GM12878 (cell line): ENCODE measurements around the gene SZRD1. TPM values are rescaled to one million over a fixed set of nuclear protein-coding genes. Genes with fewer than 3 reads are reported as not detected.
A peak's percentile ranks its signal among the peaks of the same experiment; 100 is the strongest.

Experiments used
- ATAC-seq: fragments of 200-7000 bp; cut with Tn5 transposase; 3 replicates; pipeline ENCODE4 v1.9.1; 2020; ENCODE audit warnings: mild to moderate bottlenecking, moderate library complexity
- Bru-seq: library from RNA; stranded (reverse); fragments of 400-500 nt; gene quantifications from one replicate; lab custom pipeline; 2021; lab: Mats Ljungman, UMichigan
- BruChase-seq, 2 experiments: library from RNA; stranded (reverse); fragments of 400-500 nt; gene quantifications; one replicate each; lab custom pipeline; 2021; lab: Mats Ljungman, UMichigan
- BruUV-seq: library from RNA; stranded (reverse); fragments of 400-500 nt; replicated peaks from 2 replicates; lab custom pipeline; 2021; lab: Mats Ljungman, UMichigan
- CTCF ChIA-PET: fragments of 300-600 bp; sonication (Branson Sonifier 250); formaldehyde crosslinking; extraction: SDS; loops from one replicate; lab custom pipeline; 2021; ENCODE audit warnings: inconsistent platforms; lab: Yijun Ruan, JAX
- POLR2A ChIA-PET: fragments of 350-600 bp; formaldehyde crosslinking; extraction: SDS; loops from one replicate; lab custom pipeline; 2021; ENCODE audit warnings: inconsistent platforms; lab: Charles Lee
- RAD21 ChIA-PET: fragments of 300-600 bp; sonication (Branson Sonifier 250); formaldehyde crosslinking; loops from one replicate; lab custom pipeline; 2023; ENCODE audit warnings: antibody characterized with exemption; ENCODE audit not compliant: unreplicated experiment; lab: Charles Lee
- SMC1A ChIA-PET: fragments of 300-600 bp; sonication (Branson Sonifier 250); formaldehyde crosslinking; loops from one replicate; lab custom pipeline; 2023; ENCODE audit not compliant: unreplicated experiment, uncharacterized antibody; lab: Charles Lee
- DNase-seq: peaks from one replicate; pipeline ENCODE4 v3.0.0-alpha.2; 2011; ENCODE audit warnings: low read depth, low spot score
- FAIRE-seq: peaks from 3 replicates; lab custom pipeline; 2011; peaks lifted over from hg19 to GRCh38; lab: Jason Lieb, UNC
- H2AFZ ChIP-seq: 2 replicates; pipeline ENCODE4 v1.6.0; 2011; ENCODE audit warnings: low read depth, low read length, control low read depth; ENCODE audit not compliant: control insufficient read depth
- H3K27ac ChIP-seq: 2 replicates; pipeline ENCODE4 v1.5.1; 2011; ENCODE audit warnings: control low read depth; ENCODE audit not compliant: control insufficient read depth, insufficient read depth
- H3K27me3 ChIP-seq, 2 experiments: replicated peaks in 1 of 2; 2 replicates each; pipeline versions ENCODE4 v1.6.0 to v1.6.1; 2011; ENCODE audit warnings: low read length in 1 of 2; ENCODE audit not compliant: control insufficient read depth in 2 of 2, insufficient read depth in 2 of 2
- H3K36me3 ChIP-seq, 2 experiments: 2 replicates each; pipeline ENCODE4 v1.5.1; 2011; ENCODE audit warnings: low read length in 1 of 2; ENCODE audit not compliant: control insufficient read depth in 2 of 2, insufficient read depth in 2 of 2
- H3K4me1 ChIP-seq: 2 replicates; pipeline ENCODE4 v1.6.1; 2011; ENCODE audit warnings: mild to moderate bottlenecking, low read length, moderate library complexity, mixed read lengths; ENCODE audit not compliant: control insufficient read depth, insufficient read depth
- H3K4me2 ChIP-seq: 2 replicates; pipeline ENCODE4 v1.6.0; 2011; ENCODE audit warnings: control low read depth; ENCODE audit not compliant: control insufficient read depth, insufficient read depth
- H3K4me3 ChIP-seq: fragments of 200-600 bp; sonication (generic); 2 replicates; pipeline ENCODE4 v1.5.1; 2016
- H3K79me2 ChIP-seq: 2 replicates; pipeline ENCODE4 v1.6.0; 2011; ENCODE audit warnings: low read length; ENCODE audit not compliant: control insufficient read depth, insufficient read depth
- H3K9ac ChIP-seq: 2 replicates; pipeline ENCODE4 v1.8.0; 2011; ENCODE audit warnings: low read length, control low read depth, mixed read lengths; ENCODE audit not compliant: control insufficient read depth, insufficient read depth
- H3K9me3 ChIP-seq: replicated peaks from 3 replicates; pipeline ENCODE4 v1.5.1; 2011; ENCODE audit warnings: mild to moderate bottlenecking, low read length; ENCODE audit not compliant: control insufficient read depth, insufficient read depth
- H4K20me1 ChIP-seq: 2 replicates; pipeline ENCODE4 v1.6.0; 2011; ENCODE audit not compliant: control insufficient read depth, insufficient read depth
- E4F1 ChIP-seq: fragments of 450-650 bp; IDR thresholded peaks from 2 replicates; pipeline ENCODE4 v1.6.1; 2018; ENCODE audit warnings: borderline replicate concordance, mild to moderate bottlenecking; ENCODE audit not compliant: partially characterized antibody
- FOXK2 ChIP-seq: fragments of 450-650 bp; IDR thresholded peaks from 2 replicates; pipeline ENCODE4 v1.6.1; 2017; ENCODE audit warnings: mild to moderate bottlenecking, moderate library complexity
- NBN ChIP-seq: fragments of 450-650 bp; IDR thresholded peaks from 2 replicates; pipeline ENCODE4 v1.6.1; 2016
- NFYB ChIP-seq: IDR thresholded peaks from 2 replicates; pipeline ENCODE4 v1.6.1; 2011; ENCODE audit warnings: low read depth, mild to moderate bottlenecking, low read length, improper control_type of control experiment, moderate library complexity; ENCODE audit not compliant: insufficient read depth
- SMAD5 ChIP-seq: IDR thresholded peaks from 2 replicates; pipeline ENCODE4 v1.6.1; 2016; ENCODE audit warnings: antibody characterized with exemption, low read depth
- YY1 ChIP-seq: IDR thresholded peaks from 2 replicates; pipeline ENCODE4 v1.6.1; 2011; ENCODE audit warnings: low read depth, mild to moderate bottlenecking, low read length
- ZNF217 ChIP-seq: fragments of 450-650 bp; IDR thresholded peaks from 2 replicates; pipeline ENCODE4 v1.6.1; 2017; ENCODE audit warnings: antibody characterized with exemption, mild to moderate bottlenecking
- WGBS: methylation state at CpG from one replicate; pipeline ENCODE4 v1.1.6; 2016; ENCODE audit warnings: low lambda C conversion rate; ENCODE audit not compliant: insufficient replicate concordance, insufficient coverage; ENCODE audit errors: missing lambda C conversion rate; 5-methylcytosine and 5-hydroxymethylcytosine counted together
- in situ Hi-C: fragments of 300-500 bp; cut with MboI; formaldehyde crosslinking; loops from 9 replicates; pipeline ENCODE4 v1.14.3; 2018; ENCODE audit warnings: mixed read lengths
- intact Hi-C: fragments of 100-400 bp; cut with micrococcal nuclease; formaldehyde crosslinking; loops from one replicate; pipeline ENCODE4 v1.14.2; 2022; ENCODE audit not compliant: unreplicated experiment
- long read RNA-seq, 2 experiments: library from polyadenylated mRNA; unstranded; transcript quantifications; one replicate each; pipeline ENCODE4 v2.0.0, GENCODE V29; 2019 to 2020
- polyA minus RNA-seq, 3 experiments: library from RNA; depleted of rRNA, polyadenylated mRNA; stranded (reverse); fragments of >200 nt; gene quantifications; 2 replicates each; pipeline ENCODE4 v1.2.3, GENCODE V29; 2011
- polyA plus RNA-seq, 11 experiments: library from polyadenylated mRNA; depleted of rRNA in 4 of 11; unstranded in 6 of 11; stranded (reverse) in 5 of 11; fragments of >200 nt; fragmentation: Nextera tagmentation in 4 of 11; fragmentation: Illumina TruSeq in 1 of 11; extraction: Ambion mirVana in 4 of 11; extraction: Trizol in 1 of 11; gene quantifications; 1 replicate in 1 of 11; 2 replicates in 10 of 11; pipeline versions ENCODE4 v1.2.1 to v1.2.3, GENCODE V29; 2011 to 2016; ENCODE audit warnings: inconsistent platforms in 2 of 11, missing spikeins in 2 of 11, low read depth in 1 of 11
- total RNA-seq, 4 experiments: library from RNA; depleted of rRNA in 3 of 4; stranded (reverse); fragments of >200 nt in 3 of 4; fragmentation: Illumina TruSeq in 1 of 4; extraction: Trizol in 1 of 4; gene quantifications; 2 replicates each; pipeline versions ENCODE4 v1.2.1 to v1.2.3, GENCODE V29; 2013 to 2021
- TF ChIP-seq, protein P1 (sequence below): fragments of 450-650 bp; IDR thresholded peaks from 2 replicates; pipeline ENCODE4 v1.6.1; 2017; ENCODE audit warnings: mild to moderate bottlenecking, moderate library complexity

The SZRD1 gene, protein sequence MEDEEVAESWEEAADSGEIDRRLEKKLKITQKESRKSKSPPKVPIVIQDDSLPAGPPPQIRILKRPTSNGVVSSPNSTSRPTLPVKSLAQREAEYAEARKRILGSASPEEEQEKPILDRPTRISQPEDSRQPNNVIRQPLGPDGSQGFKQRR
- 30.7 and 31.8 TPM in 2 replicates for total RNA-seq (2013; cell fraction: nucleolus; rRNA removed)
- total RNA-seq (2014; rRNA removed) (110 and 114 TPM in 2 replicates), total RNA-seq (2014; rRNA removed; fragmentation: Illumina TruSeq; extraction: Trizol) (95.7 and 99.0 TPM in 2 replicates), total RNA-seq (2021) (207 and 213 TPM in 2 replicates), polyA plus RNA-seq (2011; rRNA removed) (93.8 and 132 TPM in 2 replicates), polyA plus RNA-seq (2014; fragmentation: Illumina TruSeq; extraction: Trizol) (77.8 and 158 TPM in 2 replicates), polyA plus RNA-seq (2014; fragmentation: Nextera tagmentation; extraction: Ambion mirVana) (10 to 100 TPM in 1 of 2 experiments, 1 to 10 TPM in 1; 5.6 to 14.7 TPM), polyA plus RNA-seq (2014; rRNA removed) (157 and 182 TPM in 2 replicates), polyA plus RNA-seq (2016; fragmentation: Nextera tagmentation; extraction: Ambion mirVana) (100 to 1,000 TPM; 106 to 113 TPM), polyA minus RNA-seq (2011; rRNA and poly(A)+ RNA removed) (70.2 and 111 TPM in 2 replicates), Bru-seq, nascent RNA (percentile 91 among the genes with signal in this experiment), BruChase-seq, experiment 1, labeled RNA remaining after a 6-hour chase (percentile 96 among the genes with signal in this experiment), BruChase-seq, experiment 2, labeled RNA remaining after a 2-hour chase (percentile 94 among the genes with signal in this experiment)
- polyA plus RNA-seq (2011; ENCODE audit: low read depth), result 69.2 TPM
- 229 and 233 TPM in 2 replicates for polyA plus RNA-seq (2011; cell fraction: cytosol; rRNA removed)
- polyA plus RNA-seq (2011; cell fraction: nucleus; rRNA removed), result 92.8 and 95.5 TPM in 2 replicates
- 98.4 and 98.9 TPM in 2 replicates for polyA plus RNA-seq (2012)
- 55.7 and 58.5 TPM in 2 replicates for polyA minus RNA-seq (2011; cell fraction: cytosol; rRNA and poly(A)+ RNA removed)
- polyA minus RNA-seq (2011; cell fraction: nucleus; rRNA and poly(A)+ RNA removed), result 15.0 and 24.8 TPM in 2 replicates
- long read RNA-seq, experiment 1, transcript SZRD1-203 (4 exons, 892 nt), result minor isoform, 9 of 114 reads
- long read RNA-seq, experiment 1, transcript SZRD1-210 (3 exons, 3,401 nt), result minor isoform, 36 of 114 reads
- long read RNA-seq, experiment 1, transcript SZRD1-201 (4 exons, 3,636 nt), result minor isoform, 18 of 114 reads
- long read RNA-seq, experiment 1, transcript SZRD1-202 (3 exons, 3,447 nt), result major isoform, 38 of 114 reads
- long read RNA-seq, experiment 1, partial matches to known transcripts, result 1 of 114 reads
- long read RNA-seq, experiment 1, other reads (novel, unspliced or antisense), result 12 of 114 reads
- long read RNA-seq, experiment 2, partial matches to known transcripts, result 0 of 31 reads
- long read RNA-seq, experiment 2, other reads (novel, unspliced or antisense), result 26 of 31 reads

DNA sequence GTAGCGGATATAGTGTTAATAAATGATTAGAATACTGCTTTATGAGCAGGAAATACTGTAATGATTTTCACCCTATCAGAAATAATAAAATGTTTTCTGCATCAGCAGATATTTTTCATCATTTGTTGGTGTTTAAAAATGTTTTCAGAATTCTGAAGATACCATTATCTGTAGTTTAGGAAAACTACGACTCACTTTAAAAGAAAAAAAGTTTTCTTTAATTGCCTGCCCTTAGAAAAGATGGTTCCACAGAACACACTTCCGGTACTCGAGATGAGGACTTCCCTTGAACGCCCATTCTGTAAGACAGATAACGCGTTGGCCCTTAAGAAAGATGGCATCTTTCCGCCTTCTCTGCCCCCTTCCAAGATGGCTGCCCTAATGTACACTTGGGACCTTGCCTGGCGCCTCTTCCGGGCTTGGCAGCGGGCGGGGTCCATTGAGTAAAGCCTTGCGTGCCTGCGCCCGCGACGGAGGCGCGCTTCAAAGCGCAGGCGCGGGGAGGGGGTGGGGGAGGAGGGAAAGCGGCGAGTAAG lies at the start of gene SZRD1:
TSS of gene SZRD1 (plus strand) at position 521 of the 536 bp plus-strand sequence. CDS start 16 bp downstream, outside the sequence.
- no peaks in the 10 kb centered on the region for H4K20me1 ChIP-seq
- H3K4me2 ChIP-seq, result peak within 1 kb of the TSS; percentile 77
- WGBS, result 2% methylated on average over 22 of the region's 24 CpGs
- peak; percentile 100 for DNase-seq
- peaks cover 43% of the 10 kb centered on the region for H3K79me2 ChIP-seq
- H3K27me3 ChIP-seq, result no peaks in the 10 kb centered on the region
- peak; percentile 89 for ATAC-seq
- ChIA-PET SMC1A (interaction anchor here (1.1 to 5.8 kb wide), 6 partner anchors 13 to 288 kb away, joined by 3 to 43 read pairs (median 18); partner anchors contain the start of genes CPLANE2 and FBXO42), CTCF (interaction anchor here (1.0 to 5.3 kb wide), 3 partner anchors 13 to 180 kb away, joined by 4 to 85 read pairs (median 4); partner anchors contain the start of genes FBXO42 and NECAP2), POLR2A (interaction anchor here (1.4 to 3.2 kb wide), 6 partner anchors 14 to 293 kb away, joined by 3 to 34 read pairs (median 8); partner anchors contain the start of genes CPLANE2, FAM131C, FBXO42 and NECAP2), RAD21 (interaction anchor here (0.8 to 5.1 kb wide), 6 partner anchors 13 to 288 kb away, joined by 3 to 37 read pairs (median 10); partner anchors contain the start of gene FBXO42)
- peaks cover 3% of the 10 kb centered on the region; the same call in 1 of the 2 replicates for H3K4me1 ChIP-seq
- H3K27ac ChIP-seq, result peak within 1 kb of the TSS; percentile 96
- H2AFZ ChIP-seq, result peak within 1 kb of the TSS; percentile 96
- H3K9ac ChIP-seq, result peak within 1 kb of the TSS; percentile 91
- H3K9me3 ChIP-seq, result no peaks in the 10 kb centered on the region
- H3K4me3 ChIP-seq, result peak within 1 kb of the TSS; percentile 91
- FAIRE-seq, result peak; percentile 89
- intact Hi-C loops (loop anchor here (1.0 to 5.0 kb wide), 5 partner anchors 21 to 519 kb away; partner anchors contain the start of genes CPLANE2, NECAP2 and SPEN), in situ Hi-C loops (no loop called here)
- no peaks in the 10 kb centered on the region for H3K36me3 ChIP-seq
- no TSS peak for BruUV-seq
- no peak for TF ChIP-seq NBN
- peak; percentile 79 for TF ChIP-seq FOXK2
- peak; percentile 100 for TF ChIP-seq YY1
- no peak for TF ChIP-seq ZNF217
- peak; percentile 83 for TF ChIP-seq E4F1
- no peak for TF ChIP-seq NFYB
- no peak for TF ChIP-seq SMAD5
- TF ChIP-seq, protein P1, sequence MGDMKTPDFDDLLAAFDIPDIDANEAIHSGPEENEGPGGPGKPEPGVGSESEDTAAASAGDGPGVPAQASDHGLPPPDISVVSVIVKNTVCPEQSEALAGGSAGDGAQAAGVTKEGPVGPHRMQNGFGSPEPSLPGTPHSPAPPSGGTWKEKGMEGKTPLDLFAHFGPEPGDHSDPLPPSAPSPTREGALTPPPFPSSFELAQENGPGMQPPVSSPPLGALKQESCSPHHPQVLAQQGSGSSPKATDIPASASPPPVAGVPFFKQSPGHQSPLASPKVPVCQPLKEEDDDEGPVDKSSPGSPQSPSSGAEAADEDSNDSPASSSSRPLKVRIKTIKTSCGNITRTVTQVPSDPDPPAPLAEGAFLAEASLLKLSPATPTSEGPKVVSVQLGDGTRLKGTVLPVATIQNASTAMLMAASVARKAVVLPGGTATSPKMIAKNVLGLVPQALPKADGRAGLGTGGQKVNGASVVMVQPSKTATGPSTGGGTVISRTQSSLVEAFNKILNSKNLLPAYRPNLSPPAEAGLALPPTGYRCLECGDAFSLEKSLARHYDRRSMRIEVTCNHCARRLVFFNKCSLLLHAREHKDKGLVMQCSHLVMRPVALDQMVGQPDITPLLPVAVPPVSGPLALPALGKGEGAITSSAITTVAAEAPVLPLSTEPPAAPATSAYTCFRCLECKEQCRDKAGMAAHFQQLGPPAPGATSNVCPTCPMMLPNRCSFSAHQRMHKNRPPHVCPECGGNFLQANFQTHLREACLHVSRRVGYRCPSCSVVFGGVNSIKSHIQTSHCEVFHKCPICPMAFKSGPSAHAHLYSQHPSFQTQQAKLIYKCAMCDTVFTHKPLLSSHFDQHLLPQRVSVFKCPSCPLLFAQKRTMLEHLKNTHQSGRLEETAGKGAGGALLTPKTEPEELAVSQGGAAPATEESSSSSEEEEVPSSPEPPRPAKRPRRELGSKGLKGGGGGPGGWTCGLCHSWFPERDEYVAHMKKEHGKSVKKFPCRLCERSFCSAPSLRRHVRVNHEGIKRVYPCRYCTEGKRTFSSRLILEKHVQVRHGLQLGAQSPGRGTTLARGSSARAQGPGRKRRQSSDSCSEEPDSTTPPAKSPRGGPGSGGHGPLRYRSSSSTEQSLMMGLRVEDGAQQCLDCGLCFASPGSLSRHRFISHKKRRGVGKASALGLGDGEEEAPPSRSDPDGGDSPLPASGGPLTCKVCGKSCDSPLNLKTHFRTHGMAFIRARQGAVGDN, result no peak
